GM12878 (cell line): ENCODE results near the gene SORT1. TPM values are rescaled to one million over a fixed set of nuclear protein-coding genes. Genes with fewer than 3 reads are reported as not detected.

Experiments
- ATAC-seq: fragments of 200-7000 bp; cut with Tn5 transposase; 3 replicates; pipeline ENCODE4 v1.9.1; 2020; ENCODE audit warnings: mild to moderate bottlenecking, moderate library complexity
- BruUV-seq: library from RNA; stranded (reverse); fragments of 400-500 nt; replicated peaks from 2 replicates; lab custom pipeline; 2021; lab: Mats Ljungman, UMichigan
- CTCF ChIA-PET: fragments of 300-600 bp; sonication (Branson Sonifier 250); formaldehyde crosslinking; extraction: SDS; loops from one replicate; lab custom pipeline; 2021; ENCODE audit warnings: inconsistent platforms; lab: Yijun Ruan, JAX
- POLR2A ChIA-PET: fragments of 350-600 bp; formaldehyde crosslinking; extraction: SDS; loops from one replicate; lab custom pipeline; 2021; ENCODE audit warnings: inconsistent platforms; lab: Charles Lee
- RAD21 ChIA-PET: fragments of 300-600 bp; sonication (Branson Sonifier 250); formaldehyde crosslinking; loops from one replicate; lab custom pipeline; 2023; ENCODE audit warnings: antibody characterized with exemption; ENCODE audit not compliant: unreplicated experiment; lab: Charles Lee
- SMC1A ChIA-PET: fragments of 300-600 bp; sonication (Branson Sonifier 250); formaldehyde crosslinking; loops from one replicate; lab custom pipeline; 2023; ENCODE audit not compliant: unreplicated experiment, uncharacterized antibody; lab: Charles Lee
- DNase-seq: peaks from one replicate; pipeline ENCODE4 v3.0.0-alpha.2; 2011; ENCODE audit warnings: low read depth, low spot score
- FAIRE-seq: peaks from 3 replicates; lab custom pipeline; 2011; peaks lifted over from hg19 to GRCh38; lab: Jason Lieb, UNC
- H2AFZ ChIP-seq: 2 replicates; pipeline ENCODE4 v1.6.0; 2011; ENCODE audit warnings: low read depth, low read length, control low read depth; ENCODE audit not compliant: control insufficient read depth
- H3K27ac ChIP-seq: 2 replicates; pipeline ENCODE4 v1.5.1; 2011; ENCODE audit warnings: control low read depth; ENCODE audit not compliant: control insufficient read depth, insufficient read depth
- H3K27me3 ChIP-seq, 2 experiments: replicated peaks in 1 of 2; 2 replicates each; pipeline versions ENCODE4 v1.6.0 to v1.6.1; 2011; ENCODE audit warnings: low read length in 1 of 2; ENCODE audit not compliant: control insufficient read depth in 2 of 2, insufficient read depth in 2 of 2
- H3K36me3 ChIP-seq, 2 experiments: 2 replicates each; pipeline ENCODE4 v1.5.1; 2011; ENCODE audit warnings: low read length in 1 of 2; ENCODE audit not compliant: control insufficient read depth in 2 of 2, insufficient read depth in 2 of 2
- H3K4me1 ChIP-seq: 2 replicates; pipeline ENCODE4 v1.6.1; 2011; ENCODE audit warnings: mild to moderate bottlenecking, low read length, moderate library complexity, mixed read lengths; ENCODE audit not compliant: control insufficient read depth, insufficient read depth
- H3K4me2 ChIP-seq: 2 replicates; pipeline ENCODE4 v1.6.0; 2011; ENCODE audit warnings: control low read depth; ENCODE audit not compliant: control insufficient read depth, insufficient read depth
- H3K4me3 ChIP-seq: fragments of 200-600 bp; sonication (generic); 2 replicates; pipeline ENCODE4 v1.5.1; 2016
- H3K79me2 ChIP-seq: 2 replicates; pipeline ENCODE4 v1.6.0; 2011; ENCODE audit warnings: low read length; ENCODE audit not compliant: control insufficient read depth, insufficient read depth
- H3K9ac ChIP-seq: 2 replicates; pipeline ENCODE4 v1.8.0; 2011; ENCODE audit warnings: low read length, control low read depth, mixed read lengths; ENCODE audit not compliant: control insufficient read depth, insufficient read depth
- H3K9me3 ChIP-seq: replicated peaks from 3 replicates; pipeline ENCODE4 v1.5.1; 2011; ENCODE audit warnings: mild to moderate bottlenecking, low read length; ENCODE audit not compliant: control insufficient read depth, insufficient read depth
- H4K20me1 ChIP-seq: 2 replicates; pipeline ENCODE4 v1.6.0; 2011; ENCODE audit not compliant: control insufficient read depth, insufficient read depth
- ASH2L ChIP-seq: fragments of 300-600, 200-600 bp; sonication (generic); IDR thresholded peaks from 2 replicates; pipeline ENCODE4 v1.6.1; 2017; ENCODE audit warnings: low read depth, mild to moderate bottlenecking, borderline replicate concordance
- BHLHE40 ChIP-seq, 2 experiments: fragments of 450-650 bp in 1 of 2; IDR thresholded peaks; 2 replicates each; pipeline ENCODE4 v1.6.1; 2011 to 2017; ENCODE audit warnings: low read depth in 2 of 2, borderline replicate concordance in 1 of 2, improper control_type of control experiment in 1 of 2, low read length in 1 of 2, mild to moderate bottlenecking in 1 of 2
- CREM ChIP-seq: IDR thresholded peaks from 2 replicates; pipeline ENCODE4 v1.6.1; 2014; ENCODE audit warnings: antibody characterized with exemption, low read depth
- GATAD2B ChIP-seq: fragments of 450-650 bp; conservative IDR thresholded peaks from 2 replicates; pipeline ENCODE4 v1.6.1; 2017; ENCODE audit warnings: low read depth, mild to moderate bottlenecking, moderate library complexity
- RBBP5 ChIP-seq: fragments of 200-600 bp; sonication (generic); conservative IDR thresholded peaks from 2 replicates; pipeline ENCODE4 v1.6.1; 2016
- SMARCA5 ChIP-seq: fragments of 450-650 bp; IDR thresholded peaks from 2 replicates; pipeline ENCODE4 v1.6.1; 2017; ENCODE audit warnings: mild to moderate bottlenecking
- SMC3 ChIP-seq: IDR thresholded peaks from 2 replicates; pipeline ENCODE4 v1.6.1; 2011; ENCODE audit warnings: low read length, improper control_type of control experiment, borderline replicate concordance
- YY1 ChIP-seq: IDR thresholded peaks from 2 replicates; pipeline ENCODE4 v1.6.1; 2011; ENCODE audit warnings: low read depth, mild to moderate bottlenecking, low read length
- WGBS: methylation state at CpG from one replicate; pipeline ENCODE4 v1.1.6; 2016; ENCODE audit warnings: low lambda C conversion rate; ENCODE audit not compliant: insufficient replicate concordance, insufficient coverage; ENCODE audit errors: missing lambda C conversion rate; 5-methylcytosine and 5-hydroxymethylcytosine counted together
- in situ Hi-C: fragments of 300-500 bp; cut with MboI; formaldehyde crosslinking; loops from 9 replicates; pipeline ENCODE4 v1.14.3; 2018; ENCODE audit warnings: mixed read lengths
- intact Hi-C: fragments of 100-400 bp; cut with micrococcal nuclease; formaldehyde crosslinking; loops from one replicate; pipeline ENCODE4 v1.14.2; 2022; ENCODE audit not compliant: unreplicated experiment
- polyA plus RNA-seq, 11 experiments: library from polyadenylated mRNA; depleted of rRNA in 4 of 11; unstranded in 6 of 11; stranded (reverse) in 5 of 11; fragments of >200 nt; fragmentation: Nextera tagmentation in 4 of 11; fragmentation: Illumina TruSeq in 1 of 11; extraction: Ambion mirVana in 4 of 11; extraction: Trizol in 1 of 11; gene quantifications; 1 replicate in 1 of 11; 2 replicates in 10 of 11; pipeline versions ENCODE4 v1.2.1 to v1.2.3, GENCODE V29; 2011 to 2016; ENCODE audit warnings: inconsistent platforms in 2 of 11, missing spikeins in 2 of 11, low read depth in 1 of 11
- total RNA-seq, 4 experiments: library from RNA; depleted of rRNA in 3 of 4; stranded (reverse); fragments of >200 nt in 3 of 4; fragmentation: Illumina TruSeq in 1 of 4; extraction: Trizol in 1 of 4; gene quantifications; 2 replicates each; pipeline versions ENCODE4 v1.2.1 to v1.2.3, GENCODE V29; 2013 to 2021
- TF ChIP-seq, protein P1 (sequence below): fragments of 450-650 bp; IDR thresholded peaks from 2 replicates; pipeline ENCODE4 v1.6.1; 2018; ENCODE audit warnings: mild to moderate bottlenecking, low read depth, moderate library complexity; ENCODE audit not compliant: partially characterized antibody
- TF ChIP-seq, protein P2 (sequence below): fragments of 450-650 bp; IDR thresholded peaks from 2 replicates; pipeline ENCODE4 v1.6.1; 2017; ENCODE audit warnings: mild to moderate bottlenecking, moderate library complexity

Gene SORT1
- total and polyA plus RNA-seq, 10 of the 15 experiments (the other 5 are each of a cell fraction or from before 2014, with no cell fraction given): 0.06 to 1.9 (median 0.33) TPM; not detected in 1

DNA sequence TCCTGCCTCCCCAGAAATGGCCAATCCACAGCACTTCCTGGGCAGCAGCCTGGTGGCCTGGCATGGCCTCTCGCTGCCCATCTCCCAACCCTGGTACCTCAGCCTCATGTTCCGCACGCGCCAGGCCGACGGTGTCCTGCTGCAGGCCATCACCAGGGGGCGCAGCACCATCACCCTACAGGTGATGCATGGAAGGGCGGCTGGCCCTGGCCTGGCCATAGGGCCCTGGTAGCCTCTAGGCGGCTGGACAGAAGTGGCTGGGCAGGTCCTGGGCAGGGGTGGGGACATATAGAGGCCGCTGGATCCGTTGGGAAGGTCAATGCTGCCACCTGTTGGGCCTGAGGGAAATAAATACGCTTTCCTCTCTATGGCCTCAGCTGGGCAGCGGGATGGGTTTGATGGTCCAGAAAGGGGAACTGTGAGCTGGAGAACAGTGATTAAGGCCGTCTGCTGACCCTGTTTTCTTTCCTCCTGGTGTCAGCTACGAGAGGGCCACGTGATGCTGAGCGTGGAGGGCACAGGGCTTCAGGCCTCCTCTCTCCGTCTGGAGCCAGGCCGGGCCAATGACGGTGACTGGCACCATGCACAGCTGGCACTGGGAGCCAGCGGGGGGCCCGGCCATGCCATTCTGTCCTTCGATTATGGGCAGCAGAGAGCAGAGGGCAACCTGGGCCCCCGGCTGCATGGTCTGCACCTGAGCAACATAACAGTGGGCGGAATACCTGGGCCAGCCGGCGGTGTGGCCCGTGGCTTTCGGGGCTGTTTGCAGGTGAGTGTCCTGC lies 133.9 kb downstream of the SORT1 start:
- BruUV-seq: no TSS peak
- H2AFZ ChIP-seq: no peak overlapping the region; the same call in 1 of the 2 replicates
- TF ChIP-seq SMC3 (peak; percentile 90), BHLHE40 (IDR thresholded peaks at IDR 0.05; ENCODE audit: borderline replicate concordance in 1 of 2, low read depth in 2 of 2, low read length in 1 of 2) (peak; percentile 76 to 80; a peak in 3 of 4 replicates), RBBP5 (no peak), ASH2L (no peak), YY1 (peak; percentile 82), GATAD2B (0 out of 2 replicates have a peak, but pooled peaks have one; percentile 53), SMARCA5 (peak; percentile 61; the same call in 1 of the 2 replicates), CREM (peak; percentile 35; the same call in 1 of the 2 replicates)
- TF ChIP-seq, protein P1, sequence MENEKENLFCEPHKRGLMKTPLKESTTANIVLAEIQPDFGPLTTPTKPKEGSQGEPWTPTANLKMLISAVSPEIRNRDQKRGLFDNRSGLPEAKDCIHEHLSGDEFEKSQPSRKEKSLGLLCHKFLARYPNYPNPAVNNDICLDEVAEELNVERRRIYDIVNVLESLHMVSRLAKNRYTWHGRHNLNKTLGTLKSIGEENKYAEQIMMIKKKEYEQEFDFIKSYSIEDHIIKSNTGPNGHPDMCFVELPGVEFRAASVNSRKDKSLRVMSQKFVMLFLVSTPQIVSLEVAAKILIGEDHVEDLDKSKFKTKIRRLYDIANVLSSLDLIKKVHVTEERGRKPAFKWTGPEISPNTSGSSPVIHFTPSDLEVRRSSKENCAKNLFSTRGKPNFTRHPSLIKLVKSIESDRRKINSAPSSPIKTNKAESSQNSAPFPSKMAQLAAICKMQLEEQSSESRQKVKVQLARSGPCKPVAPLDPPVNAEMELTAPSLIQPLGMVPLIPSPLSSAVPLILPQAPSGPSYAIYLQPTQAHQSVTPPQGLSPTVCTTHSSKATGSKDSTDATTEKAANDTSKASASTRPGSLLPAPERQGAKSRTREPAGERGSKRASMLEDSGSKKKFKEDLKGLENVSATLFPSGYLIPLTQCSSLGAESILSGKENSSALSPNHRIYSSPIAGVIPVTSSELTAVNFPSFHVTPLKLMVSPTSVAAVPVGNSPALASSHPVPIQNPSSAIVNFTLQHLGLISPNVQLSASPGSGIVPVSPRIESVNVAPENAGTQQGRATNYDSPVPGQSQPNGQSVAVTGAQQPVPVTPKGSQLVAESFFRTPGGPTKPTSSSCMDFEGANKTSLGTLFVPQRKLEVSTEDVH: no peak
- TF ChIP-seq, protein P2, sequence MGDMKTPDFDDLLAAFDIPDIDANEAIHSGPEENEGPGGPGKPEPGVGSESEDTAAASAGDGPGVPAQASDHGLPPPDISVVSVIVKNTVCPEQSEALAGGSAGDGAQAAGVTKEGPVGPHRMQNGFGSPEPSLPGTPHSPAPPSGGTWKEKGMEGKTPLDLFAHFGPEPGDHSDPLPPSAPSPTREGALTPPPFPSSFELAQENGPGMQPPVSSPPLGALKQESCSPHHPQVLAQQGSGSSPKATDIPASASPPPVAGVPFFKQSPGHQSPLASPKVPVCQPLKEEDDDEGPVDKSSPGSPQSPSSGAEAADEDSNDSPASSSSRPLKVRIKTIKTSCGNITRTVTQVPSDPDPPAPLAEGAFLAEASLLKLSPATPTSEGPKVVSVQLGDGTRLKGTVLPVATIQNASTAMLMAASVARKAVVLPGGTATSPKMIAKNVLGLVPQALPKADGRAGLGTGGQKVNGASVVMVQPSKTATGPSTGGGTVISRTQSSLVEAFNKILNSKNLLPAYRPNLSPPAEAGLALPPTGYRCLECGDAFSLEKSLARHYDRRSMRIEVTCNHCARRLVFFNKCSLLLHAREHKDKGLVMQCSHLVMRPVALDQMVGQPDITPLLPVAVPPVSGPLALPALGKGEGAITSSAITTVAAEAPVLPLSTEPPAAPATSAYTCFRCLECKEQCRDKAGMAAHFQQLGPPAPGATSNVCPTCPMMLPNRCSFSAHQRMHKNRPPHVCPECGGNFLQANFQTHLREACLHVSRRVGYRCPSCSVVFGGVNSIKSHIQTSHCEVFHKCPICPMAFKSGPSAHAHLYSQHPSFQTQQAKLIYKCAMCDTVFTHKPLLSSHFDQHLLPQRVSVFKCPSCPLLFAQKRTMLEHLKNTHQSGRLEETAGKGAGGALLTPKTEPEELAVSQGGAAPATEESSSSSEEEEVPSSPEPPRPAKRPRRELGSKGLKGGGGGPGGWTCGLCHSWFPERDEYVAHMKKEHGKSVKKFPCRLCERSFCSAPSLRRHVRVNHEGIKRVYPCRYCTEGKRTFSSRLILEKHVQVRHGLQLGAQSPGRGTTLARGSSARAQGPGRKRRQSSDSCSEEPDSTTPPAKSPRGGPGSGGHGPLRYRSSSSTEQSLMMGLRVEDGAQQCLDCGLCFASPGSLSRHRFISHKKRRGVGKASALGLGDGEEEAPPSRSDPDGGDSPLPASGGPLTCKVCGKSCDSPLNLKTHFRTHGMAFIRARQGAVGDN: no peak

More for the DNA sequence above, 133.9 kb downstream of the SORT1 start:
- DNase-seq (peak; percentile 8), FAIRE-seq (peak; percentile 64), ATAC-seq (peak; percentile 97)
- H3K27me3 ChIP-seq: no peaks in the 10 kb centered on the region
- WGBS: 32% methylated on average over 24 of the region's 29 CpGs
- ChIA-PET RAD21 (interaction anchor here (0.8 to 1.4 kb wide), 3 partner anchors 135 to 268 kb away, joined by 3 to 6 read pairs (median 5); no protein-coding TSS in a partner anchor), SMC1A (interaction anchor here (0.8 to 1.7 kb wide), 5 partner anchors 13 to 284 kb away, joined by 3 to 10 read pairs (median 6); partner anchors contain the start of gene GNAI3), POLR2A (no interaction called here), CTCF (interaction anchor here (1.2 to 4.6 kb wide), 7 partner anchors 10 to 269 kb away, joined by 3 to 45 read pairs (median 6); partner anchors contain the start of genes SARS1 and SORT1)
- H3K4me2 ChIP-seq: no peak overlapping the region
- H3K36me3 ChIP-seq: no peaks in the 10 kb centered on the region
- no peak overlapping the region for H3K4me3 ChIP-seq
- no peak overlapping the region for H3K27ac ChIP-seq
- in situ Hi-C loops (loop anchor here (5.0 kb wide), 2 partner anchors 139 to 269 kb away; no protein-coding TSS in a partner anchor), intact Hi-C loops (loop anchor here (1.0 kb wide), 2 partner anchors 136 to 269 kb away; no protein-coding TSS in a partner anchor)
- no peaks in the 10 kb centered on the region for H3K79me2 ChIP-seq
- no peaks in the 10 kb centered on the region for H3K9me3 ChIP-seq
- no peak overlapping the region for H3K9ac ChIP-seq
- H4K20me1 ChIP-seq: no peaks in the 10 kb centered on the region
- no peaks in the 10 kb centered on the region for H3K4me1 ChIP-seq
